Adrenal gland (tissue), 5 donors: ENCODE results near the gene ARHGAP22.

Source experiments
- CTCF ChIP-seq, 6 experiments: fragments of 450-650 bp in 4 of 6; fragments of 200-600 bp in 2 of 6; sonication (generic) in 1 of 6; IDR thresholded peaks; 1 replicate in 5 of 6; 2 replicates in 1 of 6; pipeline versions ENCODE4 v1.5.1 to v1.8.0; 2016 to 2021; ENCODE audit warnings: antibody characterized with exemption in 6 of 6, mild to moderate bottlenecking in 2 of 6, moderate library complexity in 1 of 6
- POLR2A ChIP-seq, 2 donors: fragments of 450-650 bp; IDR thresholded peaks; one replicate each; pipeline ENCODE4 v1.6.1; 2017; ENCODE audit warnings: antibody characterized with exemption in 2 of 2, mild to moderate bottlenecking in 2 of 2, moderate library complexity in 1 of 2
- donor health status: DM: no; HTN: no; CAD: no.

GRCh38 chr10:48520184-48520506 lies 84.7 kb downstream of the ARHGAP22 start:
- TF ChIP-seq CTCF (IDR thresholded peaks at IDR 0.05) (no peak), POLR2A (IDR thresholded peaks at IDR 0.05) (no peak)
